Heart left ventricle (tissue), 16 donors: ENCODE data around the gene CYSLTR1. TPM values are rescaled to one million over a fixed set of nuclear protein-coding genes. Genes with fewer than 3 reads are reported as not detected.

Experiments used
- ATAC-seq, 4 donors: fragments of 200-7000 bp; cut with Tn5 transposase; one replicate each; pipeline ENCODE4 v1.9.1; 2020 to 2022; ENCODE audit warnings: moderate library complexity in 4 of 4, mild to moderate bottlenecking in 3 of 4, moderate number of reproducible peaks in 1 of 4
- DNase-seq, 5 donors: peaks; one replicate each; pipeline ENCODE4 v3.0.0-alpha.2; 2020
- H3K27ac ChIP-seq, 12 donors: fragments of 200-600 bp; sonication (generic) in 4 of 12; one replicate each; pipeline versions ENCODE4 v1.5.0 to v1.8.0; 2016 to 2022; ENCODE audit warnings: mild to moderate bottlenecking in 2 of 12
- H3K27me3 ChIP-seq, 9 donors: fragments of 200-600 bp; sonication (generic) in 2 of 9; one replicate each; pipeline versions ENCODE4 v1.5.1 to v1.8.0; 2016 to 2022; ENCODE audit warnings: mild to moderate bottlenecking in 3 of 9
- H3K36me3 ChIP-seq, 9 donors: fragments of 200-600 bp; sonication (generic) in 2 of 9; one replicate each; pipeline versions ENCODE4 v1.5.0 to v1.8.0; 2018 to 2022; ENCODE audit warnings: mild to moderate bottlenecking in 2 of 9
- H3K4me1 ChIP-seq, 12 donors: fragments of 200-600 bp; sonication (generic) in 4 of 12; one replicate each; pipeline versions ENCODE4 v1.5.0 to v1.8.0; 2016 to 2022; ENCODE audit warnings: mild to moderate bottlenecking in 3 of 12
- H3K4me3 ChIP-seq, 12 donors: fragments of 200-600 bp; sonication (generic) in 4 of 12; one replicate each; pipeline versions ENCODE4 v1.5.0 to v1.8.0; 2017 to 2022; ENCODE audit warnings: mild to moderate bottlenecking in 9 of 12, moderate library complexity in 4 of 12
- H3K9me3 ChIP-seq, 12 donors: fragments of 200-600 bp; sonication (generic) in 4 of 12; one replicate each; pipeline versions ENCODE4 v1.5.0 to v1.8.0; 2016 to 2022; ENCODE audit warnings: mild to moderate bottlenecking in 1 of 12
- CTCF ChIP-seq, 12 donors: fragments of 200-600 bp; sonication (generic) in 4 of 12; IDR thresholded peaks; one replicate each; pipeline versions ENCODE4 v1.5.0 to v1.8.0; 2018 to 2022; ENCODE audit warnings: antibody characterized with exemption in 12 of 12, mild to moderate bottlenecking in 5 of 12
- POLR2A ChIP-seq, 2 donors: fragments of 450-650 bp; IDR thresholded peaks; one replicate each; pipeline ENCODE4 v1.6.1; 2017; ENCODE audit warnings: antibody characterized with exemption in 2 of 2, mild to moderate bottlenecking in 2 of 2, moderate library complexity in 2 of 2
- WGBS, 4 donors: extraction: QIAGEN DNeasy Blood & Tissue Kit in 2 of 4; methylation state at CpG; one replicate each; pipeline versions ENCODE4 v1.1.5 to v1.1.7; 2013 to 2018; 5-methylcytosine and 5-hydroxymethylcytosine counted together
- intact Hi-C, 10 donors: fragments of 100-400 bp; cut with DNase I; formaldehyde crosslinking; loops; one replicate each; pipeline versions ENCODE4 v1.11.1 to v1.14.2; 2022
- polyA plus RNA-seq, 2 donors: library from polyadenylated mRNA; stranded (reverse); fragments of 200-250 nt; gene quantifications; one replicate each; pipeline ENCODE4 v1.2.3, GENCODE V29; 2013
- total RNA-seq, 9 donors: library from RNA; depleted of rRNA in 2 of 9; stranded (reverse); fragments of >200 nt in 2 of 9; fragmentation: NEBNext Ultra II Directional in 3 of 9; extraction: Animal tissue kit (Norgen Biotek cat#: 25700) in 3 of 9; gene quantifications; one replicate each; pipeline versions ENCODE4 v1.1.0 to v1.2.4, GENCODE V29; 2016 to 2023
- donor health status: ischemic (EF 13 %, LVEDD 7.1; RV severe dilation, severe dysfunction).
- donor health status: healthy with polysubstance abuse.
- donor health status: DM: no; HTN: yes; CAD: no.
- donor health status: DM: no; HTN: no; CAD: no.
- donor health status: ischemic (EF 25% LVEDD 6.9; RV normal size, moderate dysfunction).
- donor health status: ischemic (EF 25% LVEDD 5.7; RV mildly dilated, moderate dysfunction).
- donor health status: healthy.
- donor health status: DM: yes; HTN: yes; CAD: no.
- donor health status: ischemic (EF 35%, LVEDD 5.7; RV mildly dilated, moderate dysfunction).
- donor health status: nonischemic (EF 11% LVEDD 7.7; RV severe dilation, severe dysfunction).
- donor health status: DM: yes; HTN: yes; CAD: no.
- donor health status: PGD.
- donor health status: ischemic (EF 29% LVEDD 5.4; RV normal size, mild dysfunction).
- donor health status: nonischemic (EF 23%, LVEDD 6.1; RV moderate dilation, normal function).

The CYSLTR1 gene
- total and polyA plus RNA-seq, 11 donors, result 0.30 to 3.9 (median 1.1) TPM

GRCh38 chrX:78321809-78322208 lies 5.6 kb downstream of the CYSLTR1 start:
- no peaks in the 10 kb centered on the region for H3K36me3 ChIP-seq
- TF ChIP-seq CTCF (IDR thresholded peaks at IDR 0.05), result no peak
- peak in 4 of 5 donors; percentile 16 to 47 (median 35) for DNase-seq
- H3K27ac ChIP-seq, result no peak overlapping the region
- H3K27me3 ChIP-seq, result no peaks in the 10 kb centered on the region
- peak in 2 of 4 donors; percentile 63 to 74 for ATAC-seq
- intact Hi-C loops, result no loop called here
- WGBS, 4 donors, result 36 to 59% (median 46%) methylated on average over 2 of the region's 2 CpGs
- H3K4me1 ChIP-seq, result peaks cover 0 to 28% (median 0%) of the 10 kb centered on the region in 12 donors
- no peaks in the 10 kb centered on the region for H3K9me3 ChIP-seq
- H3K4me3 ChIP-seq, result no peak overlapping the region

GRCh38 chrX:78316265-78316664 lies 11.1 kb downstream of the CYSLTR1 start:
- WGBS, 4 donors, result 43 to 81% (median 59%) methylated on average over 2 of the region's 2 CpGs
- DNase-seq, result peak in 1 of 5 donors; percentile 15
- H3K4me3 ChIP-seq, result no peak overlapping the region

DNA sequence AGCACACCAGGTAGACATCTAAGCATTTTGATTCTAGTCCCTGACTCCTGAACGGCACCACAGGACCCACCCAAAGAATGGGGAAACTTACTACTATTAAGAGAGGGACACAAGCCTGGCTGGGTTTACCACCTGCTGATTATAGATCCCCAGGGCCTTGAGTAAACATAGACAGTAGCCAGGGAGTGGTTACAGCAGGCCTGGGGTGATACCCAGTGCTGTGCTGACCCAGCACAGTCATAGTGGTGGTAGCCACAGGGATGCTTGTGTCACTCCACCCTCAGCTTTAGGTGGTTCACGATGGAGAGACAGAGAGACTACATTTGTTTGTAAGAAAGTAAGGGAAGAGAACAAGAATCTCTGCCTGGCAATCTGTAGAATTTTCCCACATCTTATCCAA lies 11.7 kb downstream of the CYSLTR1 start:
- WGBS, 4 donors, result 67 to 87% (median 73%) methylated on average over 2 of the region's 2 CpGs
- H3K9me3 ChIP-seq, result no peaks in the 10 kb centered on the region
- ATAC-seq, result no peak

More at GRCh38 chrX:78316265-78316664, 11.1 kb downstream of the CYSLTR1 start:
- TF ChIP-seq POLR2A (IDR thresholded peaks at IDR 0.05) (no peak), CTCF (IDR thresholded peaks at IDR 0.05) (no peak)
- no peak for ATAC-seq
- H3K4me1 ChIP-seq, result peaks cover 0 to 1% (median 0%) of the 10 kb centered on the region in 12 donors
- no peaks in the 10 kb centered on the region for H3K36me3 ChIP-seq
- H3K27me3 ChIP-seq, result no peaks in the 10 kb centered on the region
- H3K9me3 ChIP-seq, result no peaks in the 10 kb centered on the region
- intact Hi-C loops, result no loop called here
- no peak overlapping the region for H3K27ac ChIP-seq

DNA sequence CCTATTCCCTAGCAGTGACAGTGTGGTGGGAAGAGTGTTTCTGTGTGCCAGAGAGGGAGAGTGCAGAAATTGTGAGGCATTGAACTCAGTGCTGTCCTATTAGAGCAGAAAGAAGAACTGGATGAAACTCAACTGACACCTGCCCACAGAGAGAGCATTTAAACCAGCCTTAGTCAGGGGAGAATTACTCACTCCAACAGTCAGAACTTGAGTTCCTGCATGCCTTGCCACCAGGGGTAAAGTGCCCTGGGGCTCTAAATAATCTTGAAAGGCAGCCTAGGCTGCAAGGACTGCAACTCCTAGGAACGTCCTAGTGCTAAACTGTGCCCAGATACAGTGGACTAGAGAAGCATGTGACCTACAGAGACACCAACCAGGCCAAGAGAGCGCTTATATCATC lies 12.8 kb downstream of the CYSLTR1 start:
- intact Hi-C loops, result no loop called here
- Histone ChIP-seq H3K27me3 (no peaks in the 10 kb centered on the region), H3K4me3 (no peak overlapping the region), H3K9me3 (no peaks in the 10 kb centered on the region), H3K36me3 (no peaks in the 10 kb centered on the region), H3K4me1 (no peaks in the 10 kb centered on the region), H3K27ac (no peak overlapping the region)
- ATAC-seq, result no peak
- DNase-seq, result no peak
- no peak for TF ChIP-seq CTCF (IDR thresholded peaks at IDR 0.05)
- TF ChIP-seq POLR2A (IDR thresholded peaks at IDR 0.05), result no peak
- WGBS, 4 donors, result 30 to 70% (median 53%) methylated on average over 2 of the region's 2 CpGs

More for the DNA sequence above, 11.7 kb downstream of the CYSLTR1 start:
- H3K36me3 ChIP-seq, result no peaks in the 10 kb centered on the region
- intact Hi-C loops, result no loop called here
- DNase-seq, result no peak
- TF ChIP-seq POLR2A (IDR thresholded peaks at IDR 0.05) (no peak), CTCF (IDR thresholded peaks at IDR 0.05) (no peak)
- H3K27ac ChIP-seq, result no peak overlapping the region
- H3K4me3 ChIP-seq, result no peak overlapping the region
- H3K27me3 ChIP-seq, result no peaks in the 10 kb centered on the region
- no peaks in the 10 kb centered on the region for H3K4me1 ChIP-seq
